GM18519 (cell line): ENCODE results near the gene ARHGEF7.

ENCODE experiments used
- ATAC-seq: cut with Tn5 transposase; IDR thresholded peaks from one replicate; pipeline ENCODE4 v1.9.1; 2021; ENCODE audit warnings: mild to moderate bottlenecking, moderate library complexity; ENCODE audit not compliant: unreplicated experiment, low FRiP score

Gene ARHGEF7

GRCh38 chr13:111215081-111216047 is 100.3 kb downstream of the ARHGEF7 start:
- no peak for ATAC-seq

- no peak for ATAC-seq
Observed at GRCh38 chr13:111216166-111216960, 101.3 kb downstream of the ARHGEF7 start.

GRCh38 chr13:111217641-111218040 is 102.5 kb downstream of the ARHGEF7 start:
- no peak for ATAC-seq

DNA sequence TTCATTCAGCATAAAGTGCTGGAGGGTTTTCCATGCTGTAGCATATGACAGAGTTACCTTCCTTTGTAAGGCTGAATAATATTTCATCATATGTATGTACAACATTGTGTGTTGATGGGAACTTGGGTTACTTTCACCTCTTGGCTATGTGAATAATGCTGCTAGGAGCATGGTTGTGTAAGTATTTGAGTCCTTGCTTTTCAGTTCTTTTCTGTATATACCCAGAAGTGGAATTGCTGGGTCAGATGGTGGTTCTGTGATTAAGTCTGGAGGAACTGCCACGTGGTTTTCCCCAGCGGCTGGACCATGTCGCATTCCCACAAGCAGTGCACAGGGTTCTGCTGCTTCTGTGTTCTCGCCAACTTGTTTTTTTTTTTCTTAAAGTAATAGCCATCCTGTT is 104.2 kb downstream of the ARHGEF7 start:
- ATAC-seq: no peak

DNA sequence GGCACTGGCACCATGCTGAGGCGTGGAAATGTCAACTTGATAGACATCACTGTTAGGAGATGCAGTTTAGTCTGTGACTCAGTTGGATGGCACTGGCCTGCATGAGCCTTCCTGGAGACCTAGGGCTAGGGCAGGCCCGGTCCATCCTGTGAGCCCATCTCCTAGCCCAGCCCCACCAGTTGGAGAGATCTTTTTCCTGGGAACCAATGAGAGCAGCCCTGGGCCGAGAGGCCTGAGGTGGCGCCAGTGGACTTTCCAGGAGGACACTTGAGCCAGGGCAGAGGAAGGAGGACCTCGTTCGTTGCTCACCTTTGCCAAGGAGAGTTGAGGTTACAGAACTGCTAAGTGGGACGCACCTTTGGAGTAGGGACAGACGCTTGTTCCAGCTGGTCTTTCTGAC is 104.8 kb downstream of the ARHGEF7 start:
- no peak for ATAC-seq

GRCh38 chr13:111225166-111225565 is 110.1 kb downstream of the ARHGEF7 start:
- no peak for ATAC-seq

- no peak for ATAC-seq
Observed at GRCh38 chr13:111225810-111226546, 110.9 kb downstream of the ARHGEF7 start.

DNA sequence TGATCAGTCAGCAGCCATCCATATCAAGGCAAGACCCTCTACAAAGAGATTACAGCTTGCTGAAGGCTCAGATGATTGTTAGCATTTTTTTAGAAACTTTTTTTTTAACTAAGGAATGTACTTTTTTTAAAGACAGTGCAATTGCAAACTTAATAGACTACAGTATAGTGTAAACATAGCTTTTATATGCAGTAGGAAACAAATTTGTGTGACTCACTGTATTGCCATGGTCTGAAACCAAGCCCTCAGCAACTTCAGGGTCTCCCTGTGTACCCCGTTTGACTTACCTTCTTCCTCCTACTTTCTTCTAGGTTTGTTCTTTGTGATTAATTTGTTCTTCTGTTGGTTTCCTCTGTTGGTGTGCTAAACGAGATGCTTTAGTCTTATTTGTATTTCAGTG is 112.3 kb downstream of the ARHGEF7 start:
- no peak for ATAC-seq

GRCh38 chr13:111228262-111229144 is 113.4 kb downstream of the ARHGEF7 start:
- no peak for ATAC-seq

- no peak for ATAC-seq
Observed at GRCh38 chr13:111230385-111230930, 115.3 kb downstream of the ARHGEF7 start.

DNA sequence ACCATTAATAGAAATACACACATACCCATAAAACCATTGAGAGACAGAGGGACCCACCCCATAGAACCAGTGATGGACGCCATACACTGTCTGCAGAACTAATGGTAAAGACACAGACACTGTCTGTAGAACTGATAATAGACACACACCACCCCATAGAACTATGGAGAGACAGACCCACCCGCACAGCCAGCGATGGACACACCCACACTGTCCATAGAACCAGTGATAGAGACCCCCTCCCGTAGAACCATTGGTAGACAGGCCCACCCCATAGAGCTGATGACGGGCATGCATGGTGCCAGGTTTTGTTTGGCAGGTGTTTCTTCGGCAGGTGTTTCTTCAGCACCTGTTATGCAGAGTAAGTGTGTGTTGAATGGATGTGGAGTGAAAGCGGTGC is 117.1 kb downstream of the ARHGEF7 start:
- ATAC-seq: no peak

DNA sequence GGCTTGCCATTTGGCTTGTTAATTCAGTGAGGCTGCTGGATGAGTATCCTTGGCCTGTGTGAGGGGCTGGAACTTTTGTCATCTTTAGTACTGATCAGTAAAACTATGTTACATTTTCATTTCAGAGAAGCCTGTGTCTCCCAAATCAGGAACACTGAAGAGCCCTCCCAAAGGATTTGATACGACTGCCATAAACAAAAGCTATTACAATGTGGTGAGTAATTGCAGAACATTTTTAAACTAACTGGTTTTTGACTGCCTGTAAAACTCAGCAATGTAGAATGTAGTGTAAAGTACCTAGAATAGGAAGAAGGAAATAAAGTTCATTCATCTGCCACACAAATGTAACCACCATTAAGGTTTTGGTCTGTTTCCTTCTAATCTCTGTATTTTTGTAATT is 118.0 kb downstream of the ARHGEF7 start:
- no peak for ATAC-seq

GRCh38 chr13:111239764-111240670 is 124.9 kb downstream of the ARHGEF7 start:
- ATAC-seq: no peak

GRCh38 chr13:111241006-111241755 is 126.1 kb downstream of the ARHGEF7 start:
- ATAC-seq: no peak

- ATAC-seq: no peak
Observed at GRCh38 chr13:111241862-111242261, 126.8 kb downstream of the ARHGEF7 start.

DNA sequence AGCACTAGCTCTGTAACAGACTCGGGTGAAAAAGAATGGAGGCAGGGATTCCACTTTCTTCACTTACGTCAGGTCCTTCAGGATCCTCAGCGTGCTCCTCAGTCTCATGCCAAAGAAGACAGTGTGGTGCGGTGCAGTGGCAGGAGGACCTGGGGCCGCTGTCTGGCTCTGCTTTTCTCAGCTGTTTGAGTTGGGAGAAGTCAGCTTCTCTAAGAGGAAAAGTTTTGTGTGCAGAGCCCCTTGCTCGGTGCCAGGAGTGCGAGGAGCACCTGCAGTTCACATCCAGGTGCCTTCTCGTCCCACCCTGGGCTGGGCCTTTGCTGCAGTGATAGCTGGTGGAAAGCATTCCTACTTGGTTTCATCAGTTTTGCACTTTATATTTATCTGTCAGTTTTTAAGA is 127.5 kb downstream of the ARHGEF7 start:
- ATAC-seq: no peak

- no peak for ATAC-seq
Observed at GRCh38 chr13:111243981-111244380, 128.9 kb downstream of the ARHGEF7 start.
